ENCODE results near the gene AADACL2. TPM values are rescaled to one million over a fixed set of nuclear protein-coding genes. Genes with fewer than 3 reads are reported as not detected.
"Not testable (repeated sequence)": the region's sequence is repeated elsewhere in the genome, so short reads cannot be mapped to it uniquely, and the experiment has no call there.

Gene AADACL2
- total RNA-seq, 2 experiments from 2014 or later: not detected

GRCh38 chr3:151772825-151773480 lies 39.2 kb downstream of the AADACL2 start:
- Mint-ChIP-seq H3K4me1 (no peaks in the 10 kb centered on the region), H3K9me3 (no peaks in the 10 kb centered on the region), H3K4me3 (no peak overlapping the region), H3K27me3 (peaks cover 5% of the 10 kb centered on the region), H3K27ac (no peak overlapping the region), H3K36me3 (ENCODE audit: low read depth) (no peaks in the 10 kb centered on the region)
- DNase-seq: no peak
- CTCF ChIA-PET: no interaction called here
- POLR2A ChIA-PET: interaction anchor here (0.6 kb wide), 1 partner anchor 244 kb away, joined by 3 read pairs; no protein-coding TSS in a partner anchor

- no peaks in the 10 kb centered on the region for H3K9me3 Mint-ChIP-seq
- H3K4me1 Mint-ChIP-seq: no peaks in the 10 kb centered on the region
- no peak overlapping the region for H3K4me3 Mint-ChIP-seq
- no peak overlapping the region for H3K27ac Mint-ChIP-seq
- ChIA-PET POLR2A (no interaction called here), CTCF (no interaction called here)
- no peak for DNase-seq
- H3K36me3 Mint-ChIP-seq (ENCODE audit: low read depth): no peaks in the 10 kb centered on the region
- H3K27me3 Mint-ChIP-seq: peaks cover 5% of the 10 kb centered on the region
These were observed 40.5 kb downstream of the AADACL2 start for GRCh38 chr3:151774235-151774634.

GRCh38 chr3:151774910-151775309 lies 41.2 kb downstream of the AADACL2 start:
- peaks cover 5% of the 10 kb centered on the region for H3K27me3 Mint-ChIP-seq
- H3K4me1 Mint-ChIP-seq: no peaks in the 10 kb centered on the region
- H3K36me3 Mint-ChIP-seq (ENCODE audit: low read depth): no peaks in the 10 kb centered on the region
- no peaks in the 10 kb centered on the region for H3K9me3 Mint-ChIP-seq
- no peak for DNase-seq
- no peak overlapping the region for H3K4me3 Mint-ChIP-seq
- ChIA-PET CTCF (no interaction called here), POLR2A (no interaction called here)
- no peak overlapping the region for H3K27ac Mint-ChIP-seq

- Mint-ChIP-seq H3K27me3 (peaks cover 5% of the 10 kb centered on the region), H3K9me3 (no peaks in the 10 kb centered on the region), H3K4me1 (no peaks in the 10 kb centered on the region), H3K4me3 (no peak overlapping the region), H3K27ac (no peak overlapping the region), H3K36me3 (ENCODE audit: low read depth) (no peaks in the 10 kb centered on the region)
- CTCF ChIA-PET: no interaction called here
- DNase-seq: no peak
- POLR2A ChIA-PET: no interaction called here
These were observed 41.9 kb downstream of the AADACL2 start for GRCh38 chr3:151775314-151776258.

- Mint-ChIP-seq H3K4me1 (no peaks in the 10 kb centered on the region), H3K9me3 (no peaks in the 10 kb centered on the region), H3K4me3 (no peak overlapping the region), H3K27me3 (peaks cover 5% of the 10 kb centered on the region), H3K36me3 (ENCODE audit: low read depth) (no peaks in the 10 kb centered on the region), H3K27ac (no peak overlapping the region)
- ChIA-PET CTCF (no interaction called here), POLR2A (no interaction called here)
- DNase-seq: no peak
These were observed 42.6 kb downstream of the AADACL2 start for GRCh38 chr3:151776259-151776740.

GRCh38 chr3:151777880-151778279 lies 44.2 kb downstream of the AADACL2 start:
- Mint-ChIP-seq H3K4me3 (no peak overlapping the region), H3K4me1 (no peaks in the 10 kb centered on the region), H3K36me3 (ENCODE audit: low read depth) (no peaks in the 10 kb centered on the region), H3K27me3 (peaks cover 5% of the 10 kb centered on the region), H3K9me3 (no peaks in the 10 kb centered on the region), H3K27ac (no peak overlapping the region)
- POLR2A ChIA-PET: no interaction called here
- no peak for DNase-seq
- CTCF ChIA-PET: no interaction called here

GRCh38 chr3:151787626-151788025 lies 53.9 kb downstream of the AADACL2 start:
- DNase-seq: no peak
- ChIA-PET POLR2A (no interaction called here), CTCF (no interaction called here)
- Mint-ChIP-seq H3K27me3 (no peaks in the 10 kb centered on the region), H3K4me3 (no peak overlapping the region), H3K27ac (no peak overlapping the region), H3K36me3 (ENCODE audit: low read depth) (no peaks in the 10 kb centered on the region), H3K9me3 (no peaks in the 10 kb centered on the region), H3K4me1 (no peaks in the 10 kb centered on the region)

- Mint-ChIP-seq H3K27ac (no peak overlapping the region), H3K4me3 (no peak overlapping the region), H3K4me1 (no peaks in the 10 kb centered on the region), H3K36me3 (ENCODE audit: low read depth) (no peaks in the 10 kb centered on the region), H3K9me3 (no peaks in the 10 kb centered on the region), H3K27me3 (no peaks in the 10 kb centered on the region)
- CTCF ChIA-PET: no interaction called here
- POLR2A ChIA-PET: no interaction called here
- no peak for DNase-seq
These were observed 54.7 kb downstream of the AADACL2 start for GRCh38 chr3:151788401-151788800.

GRCh38 chr3:151789853-151790463 lies 56.2 kb downstream of the AADACL2 start:
- no peak for DNase-seq
- ChIA-PET POLR2A (no interaction called here), CTCF (no interaction called here)
- no peak overlapping the region for H3K4me3 Mint-ChIP-seq
- no peak overlapping the region for H3K27ac Mint-ChIP-seq
- H3K4me1 Mint-ChIP-seq: no peaks in the 10 kb centered on the region
- H3K27me3 Mint-ChIP-seq: peaks cover 4% of the 10 kb centered on the region
- H3K36me3 Mint-ChIP-seq (ENCODE audit: low read depth): no peaks in the 10 kb centered on the region
- no peaks in the 10 kb centered on the region for H3K9me3 Mint-ChIP-seq

- H3K27ac Mint-ChIP-seq; POLR2A ChIA-PET; H3K4me1 Mint-ChIP-seq; H3K4me3 Mint-ChIP-seq; CTCF ChIA-PET; H3K36me3 Mint-ChIP-seq (ENCODE audit: low read depth); DNase-seq; H3K9me3 Mint-ChIP-seq; H3K27me3 Mint-ChIP-seq: not testable (repeated sequence)
These were observed 57.0 kb downstream of the AADACL2 start for GRCh38 chr3:151790763-151791162.

GRCh38 chr3:151792411-151792810 lies 58.7 kb downstream of the AADACL2 start:
- ChIA-PET CTCF (no interaction called here), POLR2A (no interaction called here)
- DNase-seq: no peak
- Mint-ChIP-seq H3K9me3 (no peaks in the 10 kb centered on the region), H3K4me1 (no peaks in the 10 kb centered on the region), H3K27ac (no peak overlapping the region), H3K27me3 (peaks cover 7% of the 10 kb centered on the region), H3K4me3 (no peak overlapping the region), H3K36me3 (ENCODE audit: low read depth) (no peaks in the 10 kb centered on the region)

- no peak for DNase-seq
- Mint-ChIP-seq H3K27ac (no peak overlapping the region), H3K4me1 (no peaks in the 10 kb centered on the region), H3K27me3 (peaks cover 7% of the 10 kb centered on the region), H3K36me3 (ENCODE audit: low read depth) (no peaks in the 10 kb centered on the region), H3K4me3 (no peak overlapping the region), H3K9me3 (no peaks in the 10 kb centered on the region)
- ChIA-PET CTCF (interaction anchor here (0.6 kb wide), 1 partner anchor 465 kb away, joined by 3 read pairs; no protein-coding TSS in a partner anchor), POLR2A (no interaction called here)
These were observed 59.9 kb downstream of the AADACL2 start for GRCh38 chr3:151793636-151794035.

- no peaks in the 10 kb centered on the region for H3K36me3 Mint-ChIP-seq (ENCODE audit: low read depth)
- H3K4me3 Mint-ChIP-seq: no peak overlapping the region
- H3K27ac Mint-ChIP-seq: no peak overlapping the region
- no peaks in the 10 kb centered on the region for H3K9me3 Mint-ChIP-seq
- DNase-seq: no peak
- peaks cover 7% of the 10 kb centered on the region for H3K27me3 Mint-ChIP-seq
- POLR2A ChIA-PET: interaction anchor here (0.6 kb wide), 1 partner anchor 652 kb away, joined by 3 read pairs; no protein-coding TSS in a partner anchor
- H3K4me1 Mint-ChIP-seq: no peaks in the 10 kb centered on the region
- CTCF ChIA-PET: no interaction called here
These were observed 60.4 kb downstream of the AADACL2 start for GRCh38 chr3:151794080-151794479.
